Renal cortical epithelial cell (primary cell): ENCODE data around the gene SLTM. TPM values are rescaled to one million over a fixed set of nuclear protein-coding genes. Genes with fewer than 3 reads are reported as not detected.
A peak's percentile ranks its signal among the peaks of the same experiment; 100 is the strongest.
"Not testable (repeated sequence)": the region's sequence is repeated elsewhere in the genome, so short reads cannot be mapped to it uniquely, and the experiment has no call there.

ENCODE experiments used
- DNase-seq: peaks from one replicate; pipeline ENCODE4 v3.0.0-alpha.2; 2011; ENCODE audit warnings: low read depth
- total RNA-seq: library from RNA; depleted of rRNA; stranded (reverse); fragments of >200 nt; gene quantifications from 2 replicates; pipeline ENCODE4 v1.2.3, GENCODE V29; 2014

The SLTM gene
- total RNA-seq, 1 donor from 2014 or later = 124 TPM

GRCh38 chr15:58876306-58877106 lies 57.0 kb downstream of the SLTM start:
- DNase-seq = no peak

GRCh38 chr15:58875343-58875742 lies 58.1 kb downstream of the SLTM start:
- no peak for DNase-seq

- no peak for DNase-seq
Measured at GRCh38 chr15:58873267-58873666, 60.2 kb downstream of the SLTM start.

DNA sequence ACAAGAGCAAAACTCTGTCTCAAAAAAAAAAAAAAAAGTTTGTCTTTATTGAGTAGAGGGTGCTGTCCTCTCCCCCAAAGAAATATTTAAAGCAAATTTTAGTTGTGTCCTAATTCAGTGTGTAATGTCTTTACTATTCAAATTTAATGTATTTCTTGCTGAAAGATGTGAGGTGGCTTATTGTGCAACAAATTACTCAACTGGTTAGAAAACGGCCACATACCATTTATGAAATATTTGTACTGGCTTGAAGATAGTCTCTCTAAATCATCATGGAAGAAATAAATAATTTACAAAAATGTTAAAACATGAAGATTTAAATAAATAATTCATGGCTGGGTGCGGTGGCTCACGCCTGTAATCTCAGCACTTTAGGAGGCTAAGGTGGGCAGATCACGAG lies 63.0 kb downstream of the SLTM start:
- no peak for DNase-seq

GRCh38 chr15:58867926-58868325 lies 65.6 kb downstream of the SLTM start:
- DNase-seq = no peak

GRCh38 chr15:58865425-58865880 lies 68.0 kb downstream of the SLTM start:
- no peak for DNase-seq

DNA sequence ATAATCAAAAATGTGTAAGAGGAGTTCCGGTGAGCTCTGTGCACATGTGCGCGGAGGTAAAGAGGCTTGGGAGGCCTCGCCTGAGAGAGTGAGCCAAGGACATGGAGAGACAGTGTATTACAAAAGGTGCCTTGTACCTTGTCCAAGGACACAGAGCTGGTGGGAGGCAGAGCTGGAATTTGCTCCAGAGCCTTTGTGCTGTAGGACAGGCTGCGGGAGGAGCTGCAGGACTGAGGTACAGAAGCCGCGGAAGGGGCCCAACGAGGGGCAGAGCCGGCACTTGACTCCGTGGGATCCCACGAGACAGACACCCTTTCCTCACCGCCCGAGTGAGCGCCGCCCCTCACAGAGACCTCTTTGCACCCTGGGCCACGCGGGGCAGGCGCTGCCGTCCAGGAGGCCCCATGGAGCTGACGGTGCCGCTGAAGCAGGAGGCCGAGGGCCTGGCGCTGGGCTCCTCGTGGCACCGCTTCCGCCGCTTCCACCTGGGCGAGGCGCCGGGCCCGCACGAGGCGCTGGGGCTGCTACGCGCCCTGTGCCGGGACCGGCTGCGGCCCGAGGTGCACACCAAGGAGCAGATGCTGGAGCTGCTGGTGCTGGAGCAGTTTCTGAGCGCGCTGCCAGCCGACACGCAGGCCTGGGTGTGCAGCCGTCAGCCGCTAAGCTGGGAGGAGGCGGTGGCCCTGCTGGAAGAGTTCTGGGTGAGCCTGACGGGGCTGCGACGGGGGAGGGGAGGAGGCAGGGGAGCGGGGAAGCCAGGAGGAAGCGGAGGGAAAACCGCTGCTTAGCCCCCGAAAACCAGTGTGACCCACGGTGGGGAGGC lies 68.7 kb downstream of the SLTM start:
- DNase-seq = no peak

- DNase-seq = no peak
Measured at GRCh38 chr15:58862326-58862725, 71.2 kb downstream of the SLTM start.

DNA sequence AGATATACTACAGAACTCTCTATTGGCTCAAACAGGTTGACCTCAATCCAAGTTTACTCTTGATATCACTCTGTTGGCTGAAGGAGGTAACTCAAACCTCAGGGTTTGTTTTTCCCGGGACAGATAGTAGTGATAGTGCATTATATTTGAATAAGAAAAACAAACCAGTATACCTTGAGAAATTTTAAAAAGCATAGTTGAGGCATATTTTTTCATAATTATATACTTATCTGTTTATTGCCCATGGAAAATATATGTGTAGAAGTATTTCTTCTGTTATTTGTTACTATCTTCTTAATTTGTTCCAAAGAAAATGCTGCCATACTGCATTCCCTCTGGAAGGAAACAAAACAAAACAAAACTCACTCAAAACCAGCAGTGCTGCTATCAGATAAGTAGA lies 76.9 kb downstream of the SLTM start:
- DNase-seq = not testable (repeated sequence)

- DNase-seq = peak; percentile 13
Measured at GRCh38 chr15:58856086-58856485, 77.4 kb downstream of the SLTM start.

- DNase-seq = no peak
Measured at GRCh38 chr15:58854593-58854992, 78.9 kb downstream of the SLTM start.

GRCh38 chr15:58852347-58852746 lies 81.1 kb downstream of the SLTM start:
- DNase-seq = peak; percentile 28

DNA sequence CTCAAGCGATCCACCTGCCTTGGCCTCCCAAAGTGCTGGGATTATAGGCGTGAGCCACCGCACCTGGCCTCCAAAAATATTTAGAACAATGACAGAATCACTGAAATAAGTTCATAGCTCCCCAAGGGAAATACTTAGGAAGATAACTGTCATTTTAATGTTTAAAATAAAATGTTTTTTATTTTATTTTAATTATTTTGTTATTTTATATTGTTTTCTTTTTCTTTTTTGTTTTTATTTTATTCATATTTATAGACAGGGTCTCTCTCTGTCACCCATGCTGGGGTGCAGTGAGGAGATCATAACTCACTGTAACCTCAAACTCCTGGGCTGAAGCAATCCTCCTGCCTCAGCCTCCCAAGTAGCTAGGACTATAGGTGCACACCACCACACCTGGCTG lies 82.3 kb downstream of the SLTM start:
- not testable (repeated sequence) for DNase-seq

DNA sequence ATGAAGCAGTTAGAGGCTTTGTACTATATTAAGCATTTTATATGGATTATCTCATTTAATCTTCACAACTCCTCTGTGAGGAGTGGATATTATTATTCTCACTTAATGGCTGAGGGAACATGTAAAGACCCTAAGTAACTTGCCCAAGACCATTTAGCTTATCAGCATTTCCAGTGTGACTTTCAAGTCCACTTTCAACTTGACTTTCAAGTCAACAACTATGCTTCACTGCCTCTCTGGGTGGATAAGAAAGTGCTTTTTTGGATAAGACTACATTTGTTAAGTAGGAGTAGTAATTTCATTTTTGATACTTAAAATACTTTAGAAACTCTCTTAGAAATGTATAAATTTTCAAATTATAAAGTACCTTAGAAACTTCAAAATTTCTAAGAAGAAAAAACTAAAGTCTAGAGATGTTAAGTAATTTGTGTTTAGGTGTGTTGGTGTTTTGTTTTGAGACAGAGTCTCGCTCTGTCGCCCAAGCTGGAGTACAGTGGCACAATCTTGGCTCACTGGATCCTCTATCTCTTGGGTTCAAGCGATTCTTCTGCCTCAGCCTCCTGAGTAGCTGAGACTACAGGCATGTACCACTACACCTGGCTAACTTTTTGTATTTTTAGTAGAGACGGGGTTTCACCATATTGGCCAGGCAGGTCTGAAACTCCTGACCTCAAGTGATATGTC lies 90.6 kb downstream of the SLTM start:
- no peak for DNase-seq

DNA sequence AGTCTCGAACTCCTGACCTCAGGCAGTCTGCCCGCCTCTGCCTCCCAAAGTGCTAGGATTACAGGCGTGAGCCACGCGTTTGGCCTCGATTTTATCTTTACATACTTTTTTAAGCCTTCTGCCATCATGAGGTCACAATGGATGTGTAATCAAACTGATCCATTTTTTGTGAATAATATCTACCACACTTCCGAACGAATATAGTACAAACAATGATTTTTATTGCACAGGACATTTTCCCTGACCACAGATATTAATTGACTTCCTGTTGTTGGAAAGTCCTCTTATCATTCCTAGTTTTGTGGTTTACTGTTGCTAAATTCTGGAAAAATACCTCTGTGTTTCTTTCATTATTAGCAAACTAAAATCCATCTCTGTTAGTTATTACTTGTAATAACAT lies 93.4 kb downstream of the SLTM start:
- no peak for DNase-seq

DNA sequence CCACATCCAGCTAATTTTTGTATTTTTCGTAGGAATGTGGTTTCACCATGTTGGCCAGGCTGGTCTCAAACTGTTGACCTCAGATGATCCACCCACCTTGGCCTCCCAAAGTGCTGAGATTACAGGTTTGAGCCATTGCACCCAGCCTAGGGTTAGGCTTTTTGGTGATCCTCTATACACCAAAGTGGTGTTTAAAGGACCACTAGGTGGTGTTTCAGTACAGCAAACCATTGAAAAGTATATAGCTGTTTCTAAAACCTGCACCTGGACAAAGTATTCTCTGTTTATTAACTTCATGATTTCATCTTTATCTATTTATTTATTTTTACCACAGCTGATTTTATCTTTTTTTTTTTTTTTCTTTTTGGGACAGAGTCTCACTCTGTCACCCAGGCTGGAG lies 94.0 kb downstream of the SLTM start:
- DNase-seq = no peak

DNA sequence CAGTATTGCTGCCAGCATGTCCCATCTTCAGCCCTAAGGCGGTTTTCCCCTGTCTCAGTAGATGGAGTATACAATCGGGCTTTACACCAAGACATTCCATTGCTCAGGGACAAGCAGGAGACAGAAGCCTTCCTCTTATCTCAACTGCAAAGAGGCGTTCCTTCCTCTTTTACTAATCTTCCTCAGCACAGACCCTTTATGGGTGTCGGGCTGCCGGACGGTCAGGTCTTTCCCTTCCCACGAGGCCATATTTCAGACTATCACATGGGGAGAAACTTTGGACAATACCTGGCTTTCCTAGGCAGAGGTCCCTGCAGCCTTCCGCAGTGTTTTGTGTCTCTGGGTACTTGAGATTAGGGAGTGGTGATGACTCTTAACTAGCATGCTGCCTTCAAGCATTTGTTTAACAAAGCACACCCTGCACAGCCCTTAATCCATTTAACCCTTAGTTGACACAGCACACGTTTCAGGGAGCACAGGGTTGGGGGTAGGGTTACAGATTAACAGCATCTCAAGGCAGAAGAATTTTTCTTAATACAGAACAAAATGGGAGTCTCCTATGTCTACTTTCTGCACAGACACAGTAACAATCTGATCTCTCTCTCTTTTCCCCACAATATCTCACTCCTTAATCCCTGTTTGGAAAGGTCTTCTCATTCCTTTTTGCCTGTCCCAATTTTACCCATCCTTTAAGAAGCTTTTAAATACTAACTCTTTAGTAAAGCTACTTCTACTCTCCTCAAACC lies 99.6 kb downstream of the SLTM start:
- not testable (repeated sequence) for DNase-seq

GRCh38 chr15:58830556-58830955 lies 102.9 kb downstream of the SLTM start:
- peak; percentile 17 for DNase-seq
